ENCODE data around the gene TMEM128. TPM values are rescaled to one million over a fixed set of nuclear protein-coding genes. Genes with fewer than 3 reads are reported as not detected.
"Not testable (repeated sequence)": the region's sequence is repeated elsewhere in the genome, so short reads cannot be mapped to it uniquely, and the experiment has no call there.

The TMEM128 gene
- total RNA-seq, 2 experiments from 2014 or later, result 12.4 to 14.1 TPM

DNA sequence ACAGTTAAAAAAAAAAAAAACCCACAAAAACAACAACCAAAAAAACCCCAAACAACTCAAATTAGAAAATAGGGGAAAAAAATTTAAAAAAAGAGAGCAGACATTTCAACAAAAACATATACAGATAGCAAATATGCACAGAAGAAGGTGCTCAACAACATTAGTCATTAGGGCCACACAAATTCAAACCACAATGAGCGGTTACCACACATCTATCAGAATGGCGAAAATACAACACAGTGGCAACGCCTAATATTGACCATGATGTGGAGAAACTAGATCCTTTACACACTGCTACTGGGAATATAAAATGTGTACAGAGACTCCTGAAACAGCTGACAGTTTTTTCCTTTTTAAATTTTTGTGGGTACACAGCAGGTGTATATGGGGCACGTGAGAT, 22.5 kb upstream of the TMEM128 start:
- CTCF ChIA-PET, result interaction anchor here (1.0 kb wide), 1 partner anchor 10 kb away, joined by 4 read pairs; no protein-coding TSS in a partner anchor
- peaks cover 30% of the 10 kb centered on the region for H3K4me1 Mint-ChIP-seq
- no peak overlapping the region for H3K4me3 Mint-ChIP-seq
- ATAC-seq (no peak), DNase-seq (no peak)
- H3K27me3 Mint-ChIP-seq, result no peaks in the 10 kb centered on the region
- peaks cover 48% of the 10 kb centered on the region for H3K36me3 Mint-ChIP-seq
- H3K9me3 Mint-ChIP-seq (ENCODE audit: low read depth), result no peaks in the 10 kb centered on the region
- peak overlapping the region; percentile 98 for H3K27ac Mint-ChIP-seq

DNA sequence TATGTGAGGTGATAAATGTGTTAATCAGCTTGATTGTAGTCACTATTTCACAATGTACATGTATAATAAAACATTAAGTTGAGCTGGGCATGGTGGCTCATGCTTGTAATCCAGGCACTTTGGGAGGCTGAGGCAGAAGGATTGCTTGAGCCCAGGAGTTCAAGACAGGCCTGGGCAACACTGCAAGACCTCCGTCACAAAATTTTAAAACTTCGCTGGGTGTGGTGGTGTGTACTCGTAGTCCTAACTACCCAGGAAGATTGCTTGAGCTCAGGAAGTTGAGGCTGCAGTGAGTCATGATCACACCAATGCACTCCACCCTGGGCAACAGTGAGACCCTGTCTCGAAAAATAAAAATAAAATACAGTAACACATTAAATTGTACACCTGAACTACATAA, 21.8 kb upstream of the TMEM128 start:
- peak; percentile 71 for DNase-seq
- H3K36me3 Mint-ChIP-seq, result peaks cover 48% of the 10 kb centered on the region
- H3K4me1 Mint-ChIP-seq, result peaks cover 30% of the 10 kb centered on the region
- CTCF ChIA-PET, result interaction anchor here (0.8 to 2.1 kb wide), 4 partner anchors 9 to 21 kb away, joined by 3 to 11 read pairs (median 4); partner anchors contain the start of gene TMEM128
- peak; percentile 85 for ATAC-seq
- H3K4me3 Mint-ChIP-seq, result peak overlapping the region; percentile 68
- H3K9me3 Mint-ChIP-seq (ENCODE audit: low read depth), result no peaks in the 10 kb centered on the region
- H3K27me3 Mint-ChIP-seq, result no peaks in the 10 kb centered on the region
- peak overlapping the region; percentile 98 for H3K27ac Mint-ChIP-seq

DNA sequence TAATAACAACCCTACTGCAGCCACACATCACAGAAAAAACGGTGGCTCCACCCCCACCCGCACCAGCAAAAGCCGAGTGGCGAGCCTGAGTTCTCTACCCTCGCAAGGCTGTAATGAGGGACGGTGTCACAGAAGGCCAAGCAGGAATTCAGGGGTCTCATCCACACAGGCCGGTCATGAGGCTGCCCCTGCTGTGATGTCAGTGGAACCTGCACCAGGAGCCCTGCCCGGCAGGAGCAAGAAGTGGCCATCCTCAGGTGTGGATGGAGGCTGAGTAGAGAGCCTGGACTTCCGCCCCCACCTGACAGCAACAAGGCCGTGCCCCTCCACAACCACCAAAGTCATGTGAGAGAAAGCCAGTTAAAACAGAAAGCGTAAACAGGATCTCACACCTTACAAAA, 21.3 kb upstream of the TMEM128 start:
- Mint-ChIP-seq H3K9me3 (ENCODE audit: low read depth) (no peaks in the 10 kb centered on the region), H3K27ac (peak overlapping the region; percentile 98), H3K36me3 (peaks cover 45% of the 10 kb centered on the region), H3K27me3 (no peaks in the 10 kb centered on the region), H3K4me1 (peaks cover 30% of the 10 kb centered on the region), H3K4me3 (peak overlapping the region; percentile 68)
- DNase-seq (peak; percentile 79), ATAC-seq (peak; percentile 89)
- CTCF ChIA-PET, result interaction anchor here (0.8 to 4.3 kb wide), 7 partner anchors 9 to 20 kb away, joined by 3 to 17 read pairs (median 5); partner anchors contain the start of gene TMEM128

DNA sequence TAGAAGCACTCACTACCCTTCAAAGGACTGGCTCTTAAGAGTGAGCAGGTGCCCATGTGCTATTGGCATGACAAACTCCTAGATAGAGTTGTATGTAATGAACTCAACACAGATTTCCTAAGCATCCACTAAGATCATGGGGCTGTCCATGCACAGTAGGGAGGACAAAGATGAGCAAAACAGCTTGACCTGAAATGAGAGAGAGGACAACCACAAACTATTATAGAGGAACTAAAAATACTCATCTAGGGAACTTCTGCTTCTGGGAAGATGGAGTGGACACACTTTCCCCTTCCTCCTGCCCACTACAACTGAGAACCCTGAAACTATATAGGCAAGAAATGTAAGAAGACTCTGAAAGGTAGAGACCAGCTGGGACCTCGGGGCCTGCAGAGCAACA, 20.8 kb upstream of the TMEM128 start:
- H3K4me3 Mint-ChIP-seq, result peak overlapping the region; percentile 68
- H3K27me3 Mint-ChIP-seq, result no peaks in the 10 kb centered on the region
- H3K4me1 Mint-ChIP-seq, result peaks cover 30% of the 10 kb centered on the region
- ATAC-seq (no peak), DNase-seq (no peak)
- H3K27ac Mint-ChIP-seq, result peak overlapping the region; percentile 98
- H3K9me3 Mint-ChIP-seq (ENCODE audit: low read depth), result no peaks in the 10 kb centered on the region
- peaks cover 42% of the 10 kb centered on the region for H3K36me3 Mint-ChIP-seq
- CTCF ChIA-PET, result interaction anchor here (1.0 to 4.3 kb wide), 5 partner anchors 9 to 20 kb away, joined by 4 to 17 read pairs (median 11); partner anchors contain the start of gene TMEM128

DNA sequence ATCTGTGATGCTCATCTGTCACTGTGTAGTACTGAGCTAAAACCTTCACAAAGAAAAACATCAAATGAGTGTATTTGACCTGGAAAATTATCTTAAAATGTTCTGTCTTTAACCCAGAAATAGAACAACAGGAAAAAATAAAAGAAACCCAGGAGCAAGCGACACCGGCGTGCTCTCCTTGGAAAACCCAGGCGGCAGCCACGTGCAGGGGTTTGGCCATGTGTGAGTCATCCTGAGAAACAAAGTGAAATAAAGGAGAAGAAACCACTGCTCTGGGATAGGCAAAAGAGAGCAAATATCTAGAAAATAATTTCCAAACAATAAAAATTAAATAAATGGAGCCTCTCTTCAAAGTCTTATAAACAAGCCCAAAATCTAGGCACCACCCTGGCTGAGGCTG, 20.0 kb upstream of the TMEM128 start:
- peak overlapping the region; percentile 58 for H3K27ac Mint-ChIP-seq
- no peak overlapping the region for H3K4me3 Mint-ChIP-seq
- H3K36me3 Mint-ChIP-seq, result peaks cover 40% of the 10 kb centered on the region
- no peak for ATAC-seq
- H3K9me3 Mint-ChIP-seq (ENCODE audit: low read depth), result no peaks in the 10 kb centered on the region
- DNase-seq, result no peak
- CTCF ChIA-PET, result interaction anchor here (1.1 to 4.3 kb wide), 5 partner anchors 8 to 64 kb away, joined by 3 to 17 read pairs (median 11); partner anchors contain the start of gene TMEM128
- peaks cover 30% of the 10 kb centered on the region for H3K4me1 Mint-ChIP-seq
- H3K27me3 Mint-ChIP-seq, result no peaks in the 10 kb centered on the region

DNA sequence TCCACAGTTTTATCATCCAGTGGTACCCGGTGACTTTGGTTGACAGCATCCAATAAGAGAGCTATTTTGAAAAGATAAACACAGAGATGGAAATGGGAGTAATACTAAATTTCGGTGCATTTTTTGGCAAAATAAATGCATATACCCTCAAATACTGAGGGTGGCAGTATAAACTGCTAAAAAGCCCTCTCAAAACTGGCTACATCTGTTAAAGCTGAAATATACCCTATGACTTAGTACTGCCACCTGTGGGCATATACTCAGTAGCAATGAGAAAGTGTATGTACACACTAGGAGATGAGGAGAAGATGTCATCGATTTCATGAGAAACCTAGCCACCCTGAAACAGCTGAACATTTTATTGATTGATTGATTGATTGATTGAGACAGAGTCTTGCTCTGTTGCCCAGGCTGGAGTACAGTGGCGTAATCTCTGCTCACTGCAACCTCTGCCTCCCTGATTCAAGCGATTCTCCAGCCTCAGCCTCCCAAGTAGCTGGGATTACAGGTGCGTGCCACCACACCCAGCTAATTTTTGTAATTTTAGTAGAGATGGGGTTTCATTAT, 12.2 kb upstream of the TMEM128 start:
- H3K4me1 Mint-ChIP-seq, result peaks cover 5% of the 10 kb centered on the region
- CTCF ChIA-PET, result interaction anchor here (0.6 to 3.6 kb wide), 28 partner anchors 8 to 213 kb away, joined by 3 to 58 read pairs (median 4); partner anchors contain the start of genes LYAR, TMEM128 and ZBTB49
- no peak overlapping the region for H3K27ac Mint-ChIP-seq
- no peak overlapping the region for H3K4me3 Mint-ChIP-seq
- no peaks in the 10 kb centered on the region for H3K36me3 Mint-ChIP-seq
- no peaks in the 10 kb centered on the region for H3K27me3 Mint-ChIP-seq
- no peaks in the 10 kb centered on the region for H3K9me3 Mint-ChIP-seq (ENCODE audit: low read depth)
- peak; percentile 99 for ATAC-seq
- no peak for DNase-seq

DNA sequence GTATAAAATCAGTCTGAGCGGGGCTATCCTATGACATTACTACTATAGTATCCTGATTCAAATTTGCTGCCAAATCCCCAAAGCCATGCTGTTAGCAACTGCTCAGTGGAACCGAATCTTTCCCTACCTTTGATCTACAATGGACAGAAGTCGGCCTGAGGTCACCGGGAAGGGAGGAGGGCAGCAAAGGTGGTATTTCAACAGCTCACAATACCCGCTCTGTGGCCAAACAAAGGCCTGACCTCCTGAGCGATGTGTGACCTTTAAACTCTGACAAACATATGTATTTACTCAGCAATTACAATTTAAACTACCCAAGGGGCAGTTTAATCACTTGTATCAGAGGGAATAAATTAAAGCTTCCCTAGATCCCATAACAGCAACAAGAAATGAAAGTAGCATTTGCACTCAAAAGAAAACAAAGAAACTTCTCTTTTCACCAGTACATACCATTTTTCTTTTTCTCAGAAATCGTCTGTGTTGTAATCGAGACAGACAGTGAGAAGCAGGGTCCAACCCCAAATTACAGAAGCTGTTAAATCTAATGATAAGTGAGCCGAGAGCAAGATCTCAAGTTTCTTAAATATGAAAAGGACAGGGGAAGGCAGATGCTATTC, 11.6 kb upstream of the TMEM128 start:
- Mint-ChIP-seq H3K9me3 (ENCODE audit: low read depth) (no peaks in the 10 kb centered on the region), H3K36me3 (no peaks in the 10 kb centered on the region), H3K4me3 (no peak overlapping the region), H3K27me3 (no peaks in the 10 kb centered on the region), H3K4me1 (peaks cover 5% of the 10 kb centered on the region), H3K27ac (no peak overlapping the region)
- CTCF ChIA-PET, result interaction anchor here (0.9 to 3.6 kb wide), 23 partner anchors 9 to 213 kb away, joined by 3 to 58 read pairs (median 5); partner anchors contain the start of genes LYAR, TMEM128 and ZBTB49
- no peak for ATAC-seq
- DNase-seq, result no peak

DNA sequence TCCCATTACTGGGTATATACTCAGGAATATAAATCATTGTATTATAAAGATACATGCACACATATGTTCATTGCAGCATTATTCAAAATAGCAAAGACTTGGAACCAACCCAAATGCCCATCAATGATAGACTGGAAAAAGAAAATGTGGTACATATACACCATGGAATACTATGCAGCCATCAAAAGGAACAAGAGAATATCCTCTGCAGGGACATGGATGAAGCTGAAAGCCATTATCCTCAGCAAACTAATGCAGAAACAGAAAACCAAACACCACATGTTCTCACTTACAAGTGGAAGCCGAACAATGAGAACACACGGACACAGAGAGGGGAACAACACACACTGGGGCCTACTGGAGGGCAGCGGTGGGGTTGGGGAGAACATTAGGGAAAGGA, 9.7 kb upstream of the TMEM128 start:
- ATAC-seq, result not testable (repeated sequence)

DNA sequence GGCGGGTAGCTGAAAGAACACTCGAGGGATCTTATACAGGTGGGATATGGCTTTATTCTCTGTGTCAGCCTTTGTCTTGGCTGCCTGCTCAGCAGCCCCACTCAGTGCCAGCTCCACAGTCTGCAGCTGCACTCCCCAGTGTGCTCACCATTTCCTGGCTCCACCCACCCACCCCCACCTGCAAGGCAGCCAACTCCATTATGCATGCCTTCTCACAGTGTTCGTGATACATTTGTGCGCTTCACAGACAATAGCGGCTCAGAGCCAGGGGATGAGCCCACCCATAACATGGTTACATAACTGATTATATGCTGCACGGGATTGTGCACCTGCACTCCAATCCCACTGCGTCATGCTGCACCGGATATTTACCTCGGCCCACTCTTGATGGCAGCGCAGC, 8.8 kb upstream of the TMEM128 start:
- Mint-ChIP-seq H3K27me3 (no peaks in the 10 kb centered on the region), H3K9me3 (ENCODE audit: low read depth) (no peaks in the 10 kb centered on the region), H3K4me1 (peaks cover 12% of the 10 kb centered on the region), H3K36me3 (no peaks in the 10 kb centered on the region), H3K27ac (no peak overlapping the region), H3K4me3 (no peak overlapping the region)
- no peak for ATAC-seq
- DNase-seq, result no peak
- CTCF ChIA-PET, result interaction anchor here (1.0 to 2.3 kb wide), 2 partner anchors 79 to 174 kb away, joined by 3 to 13 read pairs; no protein-coding TSS in a partner anchor

More for the DNA sequence above, 9.7 kb upstream of the TMEM128 start:
- not testable (repeated sequence) for H3K36me3 Mint-ChIP-seq; H3K9me3 Mint-ChIP-seq (ENCODE audit: low read depth); H3K27me3 Mint-ChIP-seq; H3K4me3 Mint-ChIP-seq; H3K27ac Mint-ChIP-seq; DNase-seq
- H3K4me1 Mint-ChIP-seq, result peaks cover 10% of the 10 kb centered on the region
- CTCF ChIA-PET, result interaction anchor here (3.6 kb wide), 1 partner anchor 76 kb away, joined by 58 read pairs; no protein-coding TSS in a partner anchor

DNA sequence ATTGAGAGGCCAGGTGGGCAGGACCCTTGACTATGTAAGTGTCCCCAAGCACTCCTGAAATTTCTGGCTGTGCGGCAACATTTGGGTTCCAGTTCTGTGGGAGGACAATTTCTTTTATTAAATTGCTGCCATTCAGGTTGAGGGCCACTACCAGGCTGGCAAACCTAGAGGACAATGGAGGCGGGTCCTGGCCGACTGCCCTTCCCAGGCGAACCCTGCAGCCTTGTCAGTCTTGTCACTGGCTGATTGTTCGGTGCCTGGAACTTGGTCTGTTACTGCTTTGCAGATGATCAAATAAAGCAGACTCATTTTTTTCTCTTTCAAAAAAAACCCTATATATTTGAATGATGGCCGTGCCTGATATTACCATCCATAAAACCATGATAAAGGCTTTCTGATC, 6.6 kb upstream of the TMEM128 start:
- Mint-ChIP-seq H3K27ac (no peak overlapping the region), H3K4me1 (peaks cover 7% of the 10 kb centered on the region), H3K9me3 (ENCODE audit: low read depth) (no peaks in the 10 kb centered on the region), H3K36me3 (no peaks in the 10 kb centered on the region), H3K27me3 (no peaks in the 10 kb centered on the region), H3K4me3 (no peak overlapping the region)
- ATAC-seq (no peak), DNase-seq (no peak)
- CTCF ChIA-PET, result interaction anchor here (1.0 to 2.3 kb wide), 5 partner anchors 15 to 88 kb away, joined by 3 to 13 read pairs (median 5); no protein-coding TSS in a partner anchor

DNA sequence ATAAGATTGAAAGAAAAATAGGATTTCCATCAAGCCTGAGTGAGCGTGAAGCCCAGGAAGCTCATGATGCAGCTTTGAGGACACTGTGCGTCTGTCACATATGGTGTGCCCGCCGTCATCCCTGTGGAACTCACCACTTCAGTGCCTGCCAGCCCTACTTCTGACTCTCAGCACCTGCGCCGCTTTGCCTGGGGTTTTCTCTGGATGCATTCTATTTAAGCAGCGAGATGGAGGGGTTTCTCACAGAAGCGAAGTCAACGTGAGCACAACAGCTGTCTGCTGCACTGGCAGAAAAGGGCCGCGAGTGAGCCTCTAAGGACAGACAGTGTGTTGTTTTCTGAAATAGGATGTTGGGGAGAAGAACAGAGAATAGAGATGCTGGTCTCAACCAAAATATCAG, 6.2 kb upstream of the TMEM128 start:
- no peaks in the 10 kb centered on the region for H3K9me3 Mint-ChIP-seq (ENCODE audit: low read depth)

DNA sequence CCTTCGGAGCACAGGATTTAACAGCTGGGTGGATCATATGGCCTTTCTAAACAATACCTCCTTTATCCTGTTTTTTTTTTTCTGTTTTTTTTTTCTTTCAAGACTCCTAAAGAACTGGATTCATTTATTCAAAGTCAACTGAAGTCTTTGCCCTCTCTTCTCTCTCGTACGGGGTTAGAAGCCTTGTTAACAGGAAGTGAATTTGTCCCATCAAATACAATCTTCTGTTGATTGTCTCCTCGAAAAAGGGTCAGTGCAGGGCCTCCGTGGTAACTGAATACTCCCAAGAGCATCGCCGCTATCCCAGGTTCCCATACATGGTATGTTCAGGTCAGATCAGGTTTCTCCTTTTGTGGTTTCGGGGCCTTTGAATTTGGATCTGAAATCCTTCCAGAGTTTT, 1.8 kb upstream of the TMEM128 start:
- Mint-ChIP-seq H3K27me3 (no peaks in the 10 kb centered on the region), H3K36me3 (peaks cover 10% of the 10 kb centered on the region), H3K4me1 (peaks cover 33% of the 10 kb centered on the region), H3K4me3 (no peak overlapping the region), H3K9me3 (ENCODE audit: low read depth) (no peaks in the 10 kb centered on the region), H3K27ac (no peak overlapping the region)
- CTCF ChIA-PET, result interaction anchor here (0.9 to 2.5 kb wide), 5 partner anchors 10 to 182 kb away, joined by 4 to 16 read pairs (median 11); no protein-coding TSS in a partner anchor
- ATAC-seq, result no peak
- DNase-seq, result no peak

More for the DNA sequence above, 6.2 kb upstream of the TMEM128 start:
- DNase-seq (no peak), ATAC-seq (no peak)
- Mint-ChIP-seq H3K27ac (no peak overlapping the region), H3K27me3 (no peaks in the 10 kb centered on the region), H3K4me3 (no peak overlapping the region), H3K4me1 (peaks cover 8% of the 10 kb centered on the region), H3K36me3 (no peaks in the 10 kb centered on the region)
- CTCF ChIA-PET, result interaction anchor here (1.5 to 2.3 kb wide), 3 partner anchors 50 to 81 kb away, joined by 3 to 13 read pairs (median 5); no protein-coding TSS in a partner anchor

DNA sequence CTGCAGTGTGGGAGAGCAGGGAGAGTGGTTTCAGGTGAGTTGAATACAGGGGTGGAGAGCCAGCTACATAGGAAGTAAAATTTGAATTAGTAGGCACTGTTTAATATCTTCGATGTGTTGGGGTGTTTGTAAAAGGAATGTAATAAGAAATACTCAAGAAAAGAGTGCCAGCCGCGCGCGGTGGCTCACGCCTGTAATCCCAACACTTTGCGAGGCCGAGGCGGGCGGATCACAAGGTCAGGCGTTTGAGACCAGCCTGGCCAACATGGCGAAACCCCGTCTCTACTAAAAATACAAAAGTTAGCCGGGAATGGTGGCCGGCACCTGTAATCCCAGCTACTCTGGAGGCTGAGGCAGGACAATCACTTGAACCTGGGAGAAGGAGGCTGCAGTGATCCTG, 1.3 kb upstream of the TMEM128 start:
- Mint-ChIP-seq H3K36me3 (peaks cover 11% of the 10 kb centered on the region), H3K4me3 (peak overlapping the region; percentile 81), H3K27ac (peak overlapping the region; percentile 97), H3K4me1 (peaks cover 38% of the 10 kb centered on the region)
- CTCF ChIA-PET, result interaction anchor here (0.9 to 2.5 kb wide), 5 partner anchors 11 to 182 kb away, joined by 4 to 16 read pairs (median 7); no protein-coding TSS in a partner anchor
- not testable (repeated sequence) for DNase-seq; H3K9me3 Mint-ChIP-seq (ENCODE audit: low read depth); H3K27me3 Mint-ChIP-seq; ATAC-seq

Data from activated CD8-positive, alpha-beta memory T cell treated with anti-CD3 and anti-CD28 coated beads, Interleukin-2, amount 10 ng/mL, durations not matched to agents 7 days and 5 days (primary cell).